B cell (primary cell): ENCODE results near the gene DIPK1B. TPM values are rescaled to one million over a fixed set of nuclear protein-coding genes. Genes with fewer than 3 reads are reported as not detected.

Experiments
- ATAC-seq: fragments of 200-7000 bp; cut with Tn5 transposase; one replicate; pipeline ENCODE4 v1.10.0; 2021; ENCODE audit warnings: low read depth, mild to moderate bottlenecking, moderate number of reproducible peaks, moderate library complexity
- CTCF ChIA-PET: fragments of 350-600 bp; sonication (Branson Sonifier 250); formaldehyde crosslinking; loops from one replicate; lab custom pipeline; 2021; ENCODE audit warnings: antibody characterized with exemption, inconsistent platforms; lab: Charles Lee
- POLR2A ChIA-PET: fragments of 350-600 bp; sonication (Branson Sonifier 250); formaldehyde crosslinking; loops from one replicate; lab custom pipeline; 2021; ENCODE audit warnings: antibody characterized with exemption; lab: Charles Lee
- DNase-seq: peaks from one replicate; pipeline ENCODE4 v3.0.0; 2013
- H2AFZ ChIP-seq: 2 replicates; pipeline ENCODE4 v1.6.1; 2012; ENCODE audit warnings: mild to moderate bottlenecking, low read depth, low read length; ENCODE audit not compliant: insufficient read depth, poor library complexity, severe bottlenecking
- H3K27ac ChIP-seq, 2 donors: 1 replicate in 1 of 2; 2 replicates in 1 of 2; pipeline ENCODE4 v1.5.1; 2012 to 2013; ENCODE audit warnings: low read length in 2 of 2, mild to moderate bottlenecking in 2 of 2, moderate library complexity in 1 of 2
- H3K27me3 ChIP-seq, 4 experiments: fragments of 200-600 bp in 1 of 4; sonication (generic) in 1 of 4; replicated peaks in 1 of 4; 1 replicate in 2 of 4; 2 replicates in 2 of 4; pipeline versions ENCODE4 v1.6.1 to v1.7.0; 2013 to 2016; ENCODE audit warnings: low read length in 3 of 4, mild to moderate bottlenecking in 2 of 4, mixed read lengths in 1 of 4, moderate library complexity in 1 of 4; ENCODE audit not compliant: insufficient read depth in 4 of 4, control insufficient read depth in 3 of 4; ENCODE audit errors: control extremely low read depth in 1 of 4
- H3K36me3 ChIP-seq, 2 experiments: replicated peaks in 1 of 2; 1 replicate in 1 of 2; 2 replicates in 1 of 2; pipeline versions ENCODE4 v1.6.1 to v1.7.1; 2013; ENCODE audit warnings: low read length in 1 of 2; ENCODE audit not compliant: insufficient read depth in 2 of 2, control insufficient read depth in 1 of 2; ENCODE audit errors: control extremely low read depth in 1 of 2, extremely low read depth in 1 of 2
- H3K4me1 ChIP-seq, 2 donors: fragments of 200-600 bp in 1 of 2; sonication (generic) in 1 of 2; 1 replicate in 1 of 2; 2 replicates in 1 of 2; pipeline versions ENCODE4 v1.5.1 to v1.6.1; 2013 to 2017; ENCODE audit warnings: low read length in 2 of 2; ENCODE audit not compliant: control insufficient read depth in 2 of 2, insufficient read depth in 2 of 2
- H3K4me2 ChIP-seq: replicated peaks from 2 replicates; pipeline ENCODE3; 2012; ENCODE audit warnings: mild to moderate bottlenecking, low read depth, low read length; ENCODE audit not compliant: poor library complexity, severe bottlenecking
- H3K4me3 ChIP-seq, 5 experiments: fragments of 200-600 bp in 1 of 5; sonication (generic) in 1 of 5; 1 replicate in 3 of 5; 2 replicates in 2 of 5; pipeline versions ENCODE4 v1.5.1 to v1.7.0; 2011 to 2016; ENCODE audit warnings: low read length in 4 of 5, mild to moderate bottlenecking in 4 of 5, low read depth in 2 of 5, control low read depth in 1 of 5, moderate library complexity in 1 of 5; ENCODE audit not compliant: insufficient read depth in 1 of 5; ENCODE audit errors: control extremely low read depth in 1 of 5, extremely low read depth in 1 of 5
- H3K79me2 ChIP-seq: fragments of 200-600 bp; sonication (generic); one replicate; pipeline ENCODE4 v1.6.0; 2016; ENCODE audit warnings: low read length; ENCODE audit not compliant: control insufficient read depth, insufficient read depth
- H3K9ac ChIP-seq: fragments of 200-600 bp; sonication (generic); 2 replicates; pipeline ENCODE4 v1.6.1; 2017; ENCODE audit warnings: mild to moderate bottlenecking, low read length, moderate library complexity
- H3K9me3 ChIP-seq, 3 donors: one replicate each; pipeline versions ENCODE4 v1.6.1 to v1.7.1; 2013; ENCODE audit warnings: low read length in 2 of 3; ENCODE audit not compliant: control insufficient read depth in 2 of 3, insufficient read depth in 1 of 3; ENCODE audit errors: control extremely low read depth in 1 of 3
- H4K20me1 ChIP-seq: 2 replicates; pipeline ENCODE4 v1.6.0; 2012; ENCODE audit warnings: mild to moderate bottlenecking, low read length; ENCODE audit not compliant: insufficient read depth, control insufficient read depth, poor library complexity, severe bottlenecking
- H3K27ac Mint-ChIP-seq: one replicate; pipeline ENCODE4 v1.8.0; 2021; ENCODE audit warnings: mixed read lengths
- H3K27me3 Mint-ChIP-seq: one replicate; pipeline ENCODE4 v1.8.0; 2021; ENCODE audit warnings: mixed read lengths
- H3K4me1 Mint-ChIP-seq: one replicate; pipeline ENCODE4 v1.8.0; 2021; ENCODE audit warnings: mixed read lengths
- H3K4me3 Mint-ChIP-seq: one replicate; pipeline ENCODE4 v1.8.0; 2021; ENCODE audit warnings: mixed read lengths
- H3K9me3 Mint-ChIP-seq: one replicate; pipeline ENCODE4 v1.8.0; 2022; ENCODE audit warnings: mixed read lengths; ENCODE audit not compliant: insufficient read depth
- CTCF ChIP-seq: fragments of 200-600 bp; IDR thresholded peaks from one replicate; pipeline ENCODE4 v1.8.0; 2022; ENCODE audit warnings: antibody characterized with exemption, mild to moderate bottlenecking
- EZH2 ChIP-seq: IDR thresholded peaks from 2 replicates; pipeline ENCODE4 v1.6.1; 2012; ENCODE audit warnings: borderline replicate concordance, low read depth, mild to moderate bottlenecking, moderate library complexity, low read length; ENCODE audit not compliant: insufficient read depth, poor library complexity, severe bottlenecking
- WGBS: methylation state at CpG from one replicate; pipeline ENCODE4 v1.1.5; 2013; ENCODE audit warnings: missing lambda C conversion rate; ENCODE audit not compliant: insufficient coverage; 5-methylcytosine and 5-hydroxymethylcytosine counted together
- intact Hi-C: fragments of 100-400 bp; cut with micrococcal nuclease; formaldehyde crosslinking; loops from one replicate; pipeline ENCODE4 v1.10.0; 2022
- polyA plus RNA-seq: library from polyadenylated mRNA; depleted of rRNA; stranded (reverse); fragments of >200 nt; gene quantifications from 2 replicates; pipeline ENCODE4 v1.2.3, GENCODE V29; 2012
- total RNA-seq, 2 donors: library from RNA; stranded (reverse); fragments of 120-200 nt in 1 of 2; gene quantifications; 1 replicate in 1 of 2; 2 replicates in 1 of 2; pipeline versions ENCODE4 v1.2.3 to v1.2.4, GENCODE V29; 2013 to 2022

The DIPK1B gene
- total and polyA plus RNA-seq, 2 donors (not counting 1 experiment from before 2014, with no cell fraction given), result 9.6 TPM

GRCh38 chr9:136685790-136686533, 26.4 kb upstream of the DIPK1B start:
- Histone ChIP-seq H3K4me1 (peaks cover 14 to 22% of the 10 kb centered on the region in 2 donors), H3K9me3 (peaks cover 0 to 9% (median 0%) of the 10 kb centered on the region in 3 donors), H3K9ac (peak overlapping the region; percentile 80), H3K79me2 (peaks cover 20% of the 10 kb centered on the region), H3K4me3 (peak overlapping the region in 4 of 5 experiments; percentile 72 to 76 (median 73)), H3K4me2 (peak overlapping the region; percentile 97), H3K36me3 (no peaks in the 10 kb centered on the region), H3K27me3 (no peaks in the 10 kb centered on the region), H3K27ac (no peak overlapping the region), H2AFZ (peak overlapping the region; percentile 81), H4K20me1 (peaks cover 47% of the 10 kb centered on the region)
- Mint-ChIP-seq H3K9me3 (no peaks in the 10 kb centered on the region), H3K4me1 (peaks cover 14% of the 10 kb centered on the region), H3K27ac (peak overlapping the region; percentile 63), H3K4me3 (peak overlapping the region; percentile 83), H3K27me3 (no peaks in the 10 kb centered on the region)
- DNase-seq (no peak), ATAC-seq (no peak)
- TF ChIP-seq CTCF (no peak), EZH2 (no peak)
- ChIA-PET POLR2A (interaction anchor here (1.3 to 1.6 kb wide), 2 partner anchors 42 to 43 kb away, joined by 4 read pairs; no protein-coding TSS in a partner anchor), CTCF (interaction anchor here (0.7 to 1.0 kb wide), 2 partner anchors 11 to 26 kb away, joined by 3 read pairs; no protein-coding TSS in a partner anchor)
- intact Hi-C loops, result no loop called here
- 48% methylated on average over 16 of the region's 19 CpGs for WGBS

GRCh38 chr9:136686534-136686793, 25.9 kb upstream of the DIPK1B start:
- Histone ChIP-seq H3K4me3 (peak overlapping the region in 4 of 5 experiments; percentile 72 to 76 (median 73)), H2AFZ (peak overlapping the region; percentile 81), H3K27me3 (no peaks in the 10 kb centered on the region), H3K4me2 (peak overlapping the region; percentile 97), H3K79me2 (peaks cover 20% of the 10 kb centered on the region), H3K4me1 (peaks cover 14 to 22% of the 10 kb centered on the region in 2 donors), H4K20me1 (peaks cover 47% of the 10 kb centered on the region), H3K36me3 (no peaks in the 10 kb centered on the region), H3K9me3 (peaks cover 0 to 9% (median 0%) of the 10 kb centered on the region in 3 donors), H3K9ac (peak overlapping the region; percentile 80), H3K27ac (peak overlapping the region in 1 of 2 donors; percentile 64)
- CTCF ChIA-PET, result interaction anchor here (0.7 to 1.0 kb wide), 2 partner anchors 11 to 25 kb away, joined by 3 read pairs; no protein-coding TSS in a partner anchor
- Mint-ChIP-seq H3K4me1 (peaks cover 14% of the 10 kb centered on the region), H3K27ac (no peak overlapping the region), H3K4me3 (peak overlapping the region; percentile 83), H3K9me3 (no peaks in the 10 kb centered on the region), H3K27me3 (no peaks in the 10 kb centered on the region)
- intact Hi-C loops, result no loop called here
- POLR2A ChIA-PET, result interaction anchor here (1.3 to 1.6 kb wide), 2 partner anchors 41 to 43 kb away, joined by 4 read pairs; no protein-coding TSS in a partner anchor
- peak; percentile 2 for ATAC-seq
- no peak for DNase-seq
- TF ChIP-seq CTCF (no peak), EZH2 (no peak)
- 3% methylated on average over 18 of the region's 20 CpGs for WGBS
